Left renal cortex interstitium (tissue), 4 donors: Measurements from ENCODE around the gene EFTUD2. TPM values are rescaled to one million over a fixed set of nuclear protein-coding genes. Genes with fewer than 3 reads are reported as not detected.

ENCODE experiments used
- DNase-seq, 4 donors: peaks; one replicate each; pipeline ENCODE4 v3.0.0-alpha.2; 2013; ENCODE audit warnings: low read depth in 4 of 4, low spot score in 2 of 4, missing footprints in 1 of 4
- polyA plus RNA-seq, 4 donors: library from polyadenylated mRNA; unstranded; fragments of 120-200 nt; gene quantifications; one replicate each; pipeline ENCODE4 v1.2.1, GENCODE V29; 2013; ENCODE audit not compliant: insufficient read length in 4 of 4

EFTUD2 gene
- polyA plus RNA-seq, 4 donors, result 93.7 to 126 (median 105) TPM

- DNase-seq, result no peak
Observed at GRCh38 chr17:44912763-44913544, 13.7 kb upstream of the EFTUD2 start.

- DNase-seq, result peak in 1 of 4 donors; percentile 27
Observed at GRCh38 chr17:44911133-44912001, 12.1 kb upstream of the EFTUD2 start.

GRCh38 chr17:44910231-44911106 lies 11.2 kb upstream of the EFTUD2 start:
- DNase-seq, result no peak

- no peak for DNase-seq
Observed at GRCh38 chr17:44909681-44910144, 10.5 kb upstream of the EFTUD2 start.

GRCh38 chr17:44908761-44909326 lies 9.6 kb upstream of the EFTUD2 start:
- no peak for DNase-seq

- no peak for DNase-seq
Observed at GRCh38 chr17:44907729-44908470, 8.7 kb upstream of the EFTUD2 start.

GRCh38 chr17:44906763-44907728 lies 7.8 kb upstream of the EFTUD2 start:
- DNase-seq, result no peak

GRCh38 chr17:44906010-44906646 lies 6.9 kb upstream of the EFTUD2 start:
- no peak for DNase-seq

GRCh38 chr17:44905006-44906000 lies 6.1 kb upstream of the EFTUD2 start:
- DNase-seq, result no peak

- no peak for DNase-seq
Observed at GRCh38 chr17:44904001-44904984, 5.0 kb upstream of the EFTUD2 start.

GRCh38 chr17:44903012-44903685 lies 3.9 kb upstream of the EFTUD2 start:
- no peak for DNase-seq

- no peak for DNase-seq
Observed at GRCh38 chr17:44902135-44902760, 3.0 kb upstream of the EFTUD2 start.

- no peak for DNase-seq
Observed at GRCh38 chr17:44901411-44901921, 2.2 kb upstream of the EFTUD2 start.

- no peak for DNase-seq
Observed at GRCh38 chr17:44900894-44901293, 1.6 kb upstream of the EFTUD2 start.
